Fibroblast of skin of back (primary cell): Measurements from ENCODE around the gene CHST2.

Experiments
- DNase-seq: peaks from one replicate; pipeline ENCODE4 v3.0.0-alpha.2; 2013

The CHST2 gene

DNA sequence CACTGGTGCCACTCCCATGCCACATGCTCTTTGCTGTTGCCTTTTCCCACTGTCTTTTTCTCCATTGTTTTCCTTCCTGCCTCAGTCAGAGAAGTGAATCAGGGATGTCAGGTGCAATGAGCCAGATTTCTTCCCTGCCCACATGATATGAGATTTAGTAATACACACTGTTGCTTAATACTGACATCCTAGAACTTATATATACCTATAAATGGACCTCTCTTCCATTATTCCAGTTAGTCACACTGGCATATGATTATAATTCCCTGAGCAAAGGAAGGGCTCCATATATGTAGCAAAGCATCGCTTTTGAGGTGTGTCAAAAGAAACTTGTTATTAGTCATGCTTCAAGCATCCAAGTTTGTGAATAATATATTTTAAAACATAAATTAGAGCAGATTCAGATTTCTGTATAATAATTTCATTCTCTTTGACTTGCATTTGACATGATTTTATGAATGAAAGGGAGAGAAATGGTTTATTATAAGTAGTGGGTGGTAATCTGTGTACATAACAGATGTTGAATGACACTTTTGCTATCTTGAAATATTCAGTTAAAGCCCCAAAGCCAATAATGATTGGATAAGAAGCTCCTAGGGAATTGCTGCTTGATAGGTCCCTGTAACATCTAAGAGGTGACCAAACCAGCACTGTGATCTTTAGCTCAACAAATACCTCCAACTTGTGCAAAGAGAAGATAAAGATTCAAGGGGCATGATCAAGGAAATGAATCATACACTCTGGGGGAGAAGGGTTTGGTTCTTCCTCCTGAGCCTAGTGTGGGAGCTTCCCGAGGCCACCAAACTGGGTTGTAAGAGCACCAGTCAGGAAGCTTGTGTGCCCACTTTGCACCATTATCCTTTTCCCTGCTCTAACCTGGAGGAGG, 48.6 kb downstream of the CHST2 start:
- DNase-seq, result peak; percentile 60

GRCh38 chr3:143168855-143169192, 49.3 kb downstream of the CHST2 start:
- DNase-seq, result peak; percentile 25

DNA sequence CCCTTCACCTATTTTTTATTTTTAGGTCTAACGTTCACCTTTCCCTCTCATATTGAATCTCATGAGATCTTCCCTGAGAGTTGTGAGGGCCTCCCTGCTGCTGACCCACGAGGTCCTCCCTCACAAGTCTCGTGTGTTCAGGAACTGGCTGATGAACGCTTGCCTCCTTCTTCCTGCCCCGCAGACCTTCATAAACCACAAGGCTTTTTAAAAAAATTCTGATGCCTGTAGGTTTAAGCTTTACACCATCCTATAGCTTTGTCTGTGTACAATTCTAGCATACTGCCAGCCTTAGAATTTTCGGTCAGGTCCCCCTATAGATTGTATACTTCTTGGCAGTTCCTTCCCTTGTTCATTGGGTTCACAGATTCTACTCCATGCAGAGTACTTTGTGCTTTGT, 50.5 kb downstream of the CHST2 start:
- DNase-seq, result no peak

- DNase-seq, result peak; percentile 17
These were observed 51.1 kb downstream of the CHST2 start for GRCh38 chr3:143170676-143171075.

GRCh38 chr3:143171141-143171980, 51.8 kb downstream of the CHST2 start:
- DNase-seq, result peak; percentile 70

DNA sequence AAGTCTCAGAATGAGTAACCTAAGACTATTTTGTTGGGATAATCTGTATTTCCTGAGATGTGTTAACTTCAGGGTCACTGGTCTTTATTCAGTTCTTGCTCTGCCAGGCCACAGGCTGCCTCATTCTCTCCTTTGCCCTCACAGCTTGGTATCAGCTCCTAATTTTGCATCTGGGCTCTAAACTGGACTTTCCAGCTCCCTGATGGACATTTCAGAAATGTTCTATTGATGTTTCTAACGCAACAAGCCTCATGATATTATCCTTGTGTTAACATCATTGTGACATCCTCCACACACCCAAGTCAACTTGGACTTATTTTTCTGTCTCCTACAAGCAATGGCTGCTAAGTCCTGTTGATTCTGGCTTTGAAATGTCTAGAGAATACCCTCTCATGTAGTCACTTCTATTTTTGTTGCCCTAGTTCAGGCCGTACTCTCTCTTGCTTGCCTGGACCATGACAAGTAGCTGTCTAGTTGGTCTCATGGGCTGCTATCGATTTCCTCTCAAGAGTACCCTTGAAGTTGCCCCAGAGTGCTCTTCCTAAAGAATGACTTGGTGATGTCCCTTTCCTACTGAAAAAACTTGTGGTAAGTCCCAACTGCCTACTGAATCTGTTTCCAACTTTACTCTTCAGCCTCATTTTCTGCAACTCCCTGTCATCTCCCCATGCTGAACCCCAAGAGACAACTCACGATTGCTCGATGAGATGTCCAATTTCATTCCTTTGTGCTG, 52.7 kb downstream of the CHST2 start:
- DNase-seq, result no peak

DNA sequence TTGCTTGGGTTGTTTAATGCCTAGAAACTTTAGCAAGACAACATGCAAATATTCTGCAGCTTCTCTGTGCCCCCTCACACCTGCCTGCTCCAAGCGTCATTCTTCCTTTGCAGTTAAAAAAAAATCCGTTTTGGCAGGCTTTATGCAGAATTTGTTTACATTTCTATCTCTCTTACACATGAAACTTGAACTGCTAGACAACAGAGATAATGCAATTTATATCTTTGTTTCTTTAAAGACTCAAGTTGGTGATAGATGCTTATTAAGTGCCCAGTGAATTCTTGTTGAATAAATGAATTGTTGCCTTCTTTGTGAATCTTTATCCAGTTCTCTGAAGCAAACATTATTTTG, 53.2 kb downstream of the CHST2 start:
- DNase-seq, result no peak

DNA sequence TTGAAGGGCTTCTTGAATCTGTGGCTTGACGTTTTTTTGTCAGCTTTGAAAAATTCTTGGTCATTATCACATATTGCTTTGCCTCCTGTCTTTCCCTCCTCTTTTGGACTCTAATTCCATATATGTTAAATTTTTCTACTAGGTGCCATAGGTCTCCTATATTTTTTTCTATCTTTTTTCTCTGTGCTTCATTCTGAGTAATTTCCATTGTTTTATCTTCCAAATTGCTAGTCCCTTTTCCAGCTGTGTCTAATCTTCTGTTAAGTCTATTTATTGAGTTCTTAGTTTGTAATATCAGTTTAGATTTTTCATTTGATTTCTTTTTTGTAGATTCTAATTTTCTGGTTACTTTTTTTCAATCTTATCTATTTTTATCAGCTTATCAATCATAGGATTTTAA, 53.7 kb downstream of the CHST2 start:
- DNase-seq, result no peak
